Measurements from ENCODE around the gene ATP5PD. TPM values are rescaled to one million over a fixed set of nuclear protein-coding genes. Genes with fewer than 3 reads are reported as not detected.
A peak's percentile ranks its signal among the peaks of the same experiment; 100 is the strongest.

ATP5PD gene
- total and polyA plus RNA-seq, 2 of the 13 experiments (the other 11 are each of a cell fraction or from before 2014, with no cell fraction given): 158 to 428 TPM

DNA sequence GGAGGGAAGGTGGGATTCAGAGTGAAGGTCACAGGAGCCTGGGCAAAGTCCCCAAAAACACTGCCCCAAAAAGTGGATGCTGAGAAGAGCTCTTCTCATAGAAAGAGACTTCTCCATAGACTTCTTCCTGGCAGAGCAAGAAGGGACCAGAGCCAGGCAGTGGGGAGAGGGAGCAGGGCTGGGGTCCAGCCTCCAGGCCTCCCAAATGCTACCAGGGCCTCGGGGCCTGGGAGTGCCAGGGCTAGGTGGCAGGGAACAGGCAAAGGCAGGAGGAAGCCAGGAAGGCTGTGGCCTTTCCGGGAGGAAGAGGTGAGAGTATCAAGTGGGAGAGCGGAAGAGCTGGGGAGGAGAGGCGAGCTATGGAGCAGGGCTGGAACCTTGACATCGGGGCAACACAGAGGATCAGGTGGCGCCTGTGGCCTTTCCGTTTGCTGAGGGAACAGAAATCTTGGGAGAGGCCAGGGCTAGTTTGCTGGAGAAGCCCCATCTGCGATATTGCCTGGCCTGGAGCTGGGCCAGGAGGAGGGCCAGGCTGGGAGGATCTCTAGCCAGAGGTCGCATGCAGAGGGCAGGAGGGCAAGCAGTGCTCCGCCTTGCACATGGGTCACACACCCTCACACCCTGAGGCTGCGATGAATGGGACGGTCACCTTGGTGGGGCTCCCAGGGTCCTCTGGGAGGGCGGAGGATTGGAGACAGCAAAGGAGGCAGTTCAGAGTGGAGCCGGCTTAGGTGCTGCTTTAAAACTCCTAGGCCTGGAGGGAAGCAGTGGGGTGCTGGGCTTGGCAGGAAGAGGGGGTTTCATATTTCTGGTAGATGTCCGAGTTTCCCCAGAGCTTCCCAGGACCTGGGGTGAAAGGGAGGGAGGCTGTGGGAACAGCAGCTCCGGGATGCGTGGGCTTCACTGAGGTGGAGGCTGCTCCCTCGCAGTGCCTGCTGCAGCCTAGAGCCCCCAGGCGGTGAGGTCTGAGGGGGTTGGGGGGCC is 44.4 kb upstream of the ATP5PD start (continued):
- TF ChIP-seq, protein P1, sequence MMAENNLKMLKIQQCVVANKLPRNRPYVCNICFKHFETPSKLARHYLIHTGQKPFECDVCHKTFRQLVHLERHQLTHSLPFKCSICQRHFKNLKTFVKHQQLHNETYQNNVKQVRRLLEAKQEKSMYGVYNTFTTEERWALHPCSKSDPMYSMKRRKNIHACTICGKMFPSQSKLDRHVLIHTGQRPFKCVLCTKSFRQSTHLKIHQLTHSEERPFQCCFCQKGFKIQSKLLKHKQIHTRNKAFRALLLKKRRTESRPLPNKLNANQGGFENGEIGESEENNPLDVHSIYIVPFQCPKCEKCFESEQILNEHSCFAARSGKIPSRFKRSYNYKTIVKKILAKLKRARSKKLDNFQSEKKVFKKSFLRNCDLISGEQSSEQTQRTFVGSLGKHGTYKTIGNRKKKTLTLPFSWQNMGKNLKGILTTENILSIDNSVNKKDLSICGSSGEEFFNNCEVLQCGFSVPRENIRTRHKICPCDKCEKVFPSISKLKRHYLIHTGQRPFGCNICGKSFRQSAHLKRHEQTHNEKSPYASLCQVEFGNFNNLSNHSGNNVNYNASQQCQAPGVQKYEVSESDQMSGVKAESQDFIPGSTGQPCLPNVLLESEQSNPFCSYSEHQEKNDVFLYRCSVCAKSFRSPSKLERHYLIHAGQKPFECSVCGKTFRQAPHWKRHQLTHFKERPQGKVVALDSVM (CRISPR knock-in tag; IDR thresholded peaks at IDR 0.05): peak; percentile 75
- TF ChIP-seq SMAD3 (CRISPR knock-in tag; IDR thresholded peaks at IDR 0.05) (peak; percentile 79; the same call in 1 of the 2 replicates), KAT8 (CRISPR knock-in tag; IDR thresholded peaks at IDR 0.05) (peak; percentile 67; the same call in 1 of the 2 replicates), KDM6A (CRISPR knock-in tag; IDR thresholded peaks at IDR 0.05; ENCODE audit: low read depth) (0 out of 2 replicates have a peak, but pooled peaks have one; percentile 26), MIXL1 (CRISPR knock-in tag; IDR thresholded peaks at IDR 0.05) (peak; percentile 35; the same call in 1 of the 2 replicates), HNRNPL (IDR thresholded peaks at IDR 0.05; ENCODE audit: low read depth, low read length) (peak; percentile 75), MED8 (CRISPR knock-in tag; IDR thresholded peaks at IDR 0.05; ENCODE audit: insufficient replicate concordance) (no peak), PTBP1 (IDR thresholded peaks at IDR 0.05; ENCODE audit: low read depth, low read length, poor library complexity, severe bottlenecking) (no peak), MTA1 (CRISPR knock-in tag; IDR thresholded peaks at IDR 0.05; ENCODE audit: borderline replicate concordance) (peak; percentile 98), DPF2 (CRISPR knock-in tag; IDR thresholded peaks at IDR 0.05; ENCODE audit: borderline replicate concordance, low read depth) (peak; percentile 65; the same call in 1 of the 2 replicates), ZNF790 (CRISPR knock-in tag; IDR thresholded peaks at IDR 0.05; ENCODE audit: borderline replicate concordance) (no peak), SP1 (IDR thresholded peaks at IDR 0.05) (no peak), SP1 (CRISPR knock-in tag; IDR thresholded peaks at IDR 0.05) (peak; percentile 65)
- TF ChIP-seq, protein P2, sequence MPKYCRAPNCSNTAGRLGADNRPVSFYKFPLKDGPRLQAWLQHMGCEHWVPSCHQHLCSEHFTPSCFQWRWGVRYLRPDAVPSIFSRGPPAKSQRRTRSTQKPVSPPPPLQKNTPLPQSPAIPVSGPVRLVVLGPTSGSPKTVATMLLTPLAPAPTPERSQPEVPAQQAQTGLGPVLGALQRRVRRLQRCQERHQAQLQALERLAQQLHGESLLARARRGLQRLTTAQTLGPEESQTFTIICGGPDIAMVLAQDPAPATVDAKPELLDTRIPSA (CRISPR knock-in tag; IDR thresholded peaks at IDR 0.05; ENCODE audit: borderline replicate concordance): 0 out of 2 replicates have a peak, but pooled peaks have one; percentile 48
- TF ChIP-seq, protein P3, sequence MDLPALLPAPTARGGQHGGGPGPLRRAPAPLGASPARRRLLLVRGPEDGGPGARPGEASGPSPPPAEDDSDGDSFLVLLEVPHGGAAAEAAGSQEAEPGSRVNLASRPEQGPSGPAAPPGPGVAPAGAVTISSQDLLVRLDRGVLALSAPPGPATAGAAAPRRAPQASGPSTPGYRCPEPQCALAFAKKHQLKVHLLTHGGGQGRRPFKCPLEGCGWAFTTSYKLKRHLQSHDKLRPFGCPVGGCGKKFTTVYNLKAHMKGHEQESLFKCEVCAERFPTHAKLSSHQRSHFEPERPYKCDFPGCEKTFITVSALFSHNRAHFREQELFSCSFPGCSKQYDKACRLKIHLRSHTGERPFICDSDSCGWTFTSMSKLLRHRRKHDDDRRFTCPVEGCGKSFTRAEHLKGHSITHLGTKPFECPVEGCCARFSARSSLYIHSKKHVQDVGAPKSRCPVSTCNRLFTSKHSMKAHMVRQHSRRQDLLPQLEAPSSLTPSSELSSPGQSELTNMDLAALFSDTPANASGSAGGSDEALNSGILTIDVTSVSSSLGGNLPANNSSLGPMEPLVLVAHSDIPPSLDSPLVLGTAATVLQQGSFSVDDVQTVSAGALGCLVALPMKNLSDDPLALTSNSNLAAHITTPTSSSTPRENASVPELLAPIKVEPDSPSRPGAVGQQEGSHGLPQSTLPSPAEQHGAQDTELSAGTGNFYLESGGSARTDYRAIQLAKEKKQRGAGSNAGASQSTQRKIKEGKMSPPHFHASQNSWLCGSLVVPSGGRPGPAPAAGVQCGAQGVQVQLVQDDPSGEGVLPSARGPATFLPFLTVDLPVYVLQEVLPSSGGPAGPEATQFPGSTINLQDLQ (CRISPR knock-in tag; IDR thresholded peaks at IDR 0.05): peak; percentile 92
- TF ChIP-seq, protein P4, sequence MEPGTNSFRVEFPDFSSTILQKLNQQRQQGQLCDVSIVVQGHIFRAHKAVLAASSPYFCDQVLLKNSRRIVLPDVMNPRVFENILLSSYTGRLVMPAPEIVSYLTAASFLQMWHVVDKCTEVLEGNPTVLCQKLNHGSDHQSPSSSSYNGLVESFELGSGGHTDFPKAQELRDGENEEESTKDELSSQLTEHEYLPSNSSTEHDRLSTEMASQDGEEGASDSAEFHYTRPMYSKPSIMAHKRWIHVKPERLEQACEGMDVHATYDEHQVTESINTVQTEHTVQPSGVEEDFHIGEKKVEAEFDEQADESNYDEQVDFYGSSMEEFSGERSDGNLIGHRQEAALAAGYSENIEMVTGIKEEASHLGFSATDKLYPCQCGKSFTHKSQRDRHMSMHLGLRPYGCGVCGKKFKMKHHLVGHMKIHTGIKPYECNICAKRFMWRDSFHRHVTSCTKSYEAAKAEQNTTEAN (CRISPR knock-in tag; conservative IDR thresholded peaks at IDR 0.05): peak; percentile 59
- TF ChIP-seq, protein P5, sequence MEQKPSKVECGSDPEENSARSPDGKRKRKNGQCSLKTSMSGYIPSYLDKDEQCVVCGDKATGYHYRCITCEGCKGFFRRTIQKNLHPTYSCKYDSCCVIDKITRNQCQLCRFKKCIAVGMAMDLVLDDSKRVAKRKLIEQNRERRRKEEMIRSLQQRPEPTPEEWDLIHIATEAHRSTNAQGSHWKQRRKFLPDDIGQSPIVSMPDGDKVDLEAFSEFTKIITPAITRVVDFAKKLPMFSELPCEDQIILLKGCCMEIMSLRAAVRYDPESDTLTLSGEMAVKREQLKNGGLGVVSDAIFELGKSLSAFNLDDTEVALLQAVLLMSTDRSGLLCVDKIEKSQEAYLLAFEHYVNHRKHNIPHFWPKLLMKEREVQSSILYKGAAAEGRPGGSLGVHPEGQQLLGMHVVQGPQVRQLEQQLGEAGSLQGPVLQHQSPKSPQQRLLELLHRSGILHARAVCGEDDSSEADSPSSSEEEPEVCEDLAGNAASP (CRISPR knock-in tag; IDR thresholded peaks at IDR 0.05; ENCODE audit: borderline replicate concordance): peak; percentile 75; the same call in 1 of the 2 replicates
